Endothelial cell (in vitro differentiated cells): ENCODE measurements around the gene DBT. TPM values are rescaled to one million over a fixed set of nuclear protein-coding genes. Genes with fewer than 3 reads are reported as not detected.

Experiments used
- DNase-seq: peaks from one replicate; pipeline ENCODE4 v3.0.0; 2021; ENCODE audit warnings: low spot score
- H3K27ac Mint-ChIP-seq: one replicate; pipeline ENCODE4 v1.8.0; 2021; ENCODE audit warnings: mixed read lengths, inconsistent platforms; ENCODE audit not compliant: unreplicated experiment
- H3K27me3 Mint-ChIP-seq: one replicate; pipeline ENCODE4 v1.8.0; 2021; ENCODE audit warnings: mild to moderate bottlenecking, moderate library complexity, mixed read lengths, inconsistent platforms; ENCODE audit not compliant: unreplicated experiment
- H3K36me3 Mint-ChIP-seq: one replicate; pipeline ENCODE4 v1.8.0; 2021; ENCODE audit warnings: mild to moderate bottlenecking, low read depth, mixed read lengths, inconsistent platforms; ENCODE audit not compliant: unreplicated experiment
- H3K4me1 Mint-ChIP-seq: one replicate; pipeline ENCODE4 v1.8.0; 2021; ENCODE audit warnings: mild to moderate bottlenecking, mixed read lengths, inconsistent platforms; ENCODE audit not compliant: unreplicated experiment
- H3K4me3 Mint-ChIP-seq: one replicate; pipeline ENCODE4 v1.8.0; 2021; ENCODE audit warnings: mild to moderate bottlenecking, mixed read lengths, inconsistent platforms; ENCODE audit not compliant: unreplicated experiment
- H3K9me3 Mint-ChIP-seq: one replicate; pipeline ENCODE4 v1.8.0; 2021; ENCODE audit warnings: mixed read lengths, inconsistent platforms; ENCODE audit not compliant: unreplicated experiment
- CTCF ChIP-seq: fragments of 200-600 bp; sonication (generic); IDR thresholded peaks from one replicate; pipeline ENCODE4 v1.5.0; 2021; ENCODE audit warnings: antibody characterized with exemption; ENCODE audit not compliant: unreplicated experiment
- total RNA-seq: library from RNA; stranded (reverse); fragmentation: NEBNext Ultra II Directional; extraction: Animal tissue kit (Norgen Biotek cat#: 25700); gene quantifications from one replicate; pipeline ENCODE4 v1.2.1, GENCODE V29; 2021; ENCODE audit not compliant: unreplicated experiment

DBT gene
- total RNA-seq, 1 donor from 2014 or later: 8.7 TPM

GRCh38 chr1:100178091-100178490, 71.5 kb downstream of the DBT start, which contains the start of gene LRRC39:
TSS of gene LRRC39 (minus strand) at chr1:100178256. CDS start at chr1:100168516, 9,740 bp downstream.
- no peak for DNase-seq
- Mint-ChIP-seq H3K4me3 (no peak within 1 kb of the TSS), H3K9me3 (no peaks in the 10 kb centered on the region), H3K27me3 (peaks cover 2% of the 10 kb centered on the region), H3K4me1 (no peaks in the 10 kb centered on the region), H3K27ac (no peak within 1 kb of the TSS), H3K36me3 (no peaks in the 10 kb centered on the region)
- TF ChIP-seq CTCF: no peak

DNA sequence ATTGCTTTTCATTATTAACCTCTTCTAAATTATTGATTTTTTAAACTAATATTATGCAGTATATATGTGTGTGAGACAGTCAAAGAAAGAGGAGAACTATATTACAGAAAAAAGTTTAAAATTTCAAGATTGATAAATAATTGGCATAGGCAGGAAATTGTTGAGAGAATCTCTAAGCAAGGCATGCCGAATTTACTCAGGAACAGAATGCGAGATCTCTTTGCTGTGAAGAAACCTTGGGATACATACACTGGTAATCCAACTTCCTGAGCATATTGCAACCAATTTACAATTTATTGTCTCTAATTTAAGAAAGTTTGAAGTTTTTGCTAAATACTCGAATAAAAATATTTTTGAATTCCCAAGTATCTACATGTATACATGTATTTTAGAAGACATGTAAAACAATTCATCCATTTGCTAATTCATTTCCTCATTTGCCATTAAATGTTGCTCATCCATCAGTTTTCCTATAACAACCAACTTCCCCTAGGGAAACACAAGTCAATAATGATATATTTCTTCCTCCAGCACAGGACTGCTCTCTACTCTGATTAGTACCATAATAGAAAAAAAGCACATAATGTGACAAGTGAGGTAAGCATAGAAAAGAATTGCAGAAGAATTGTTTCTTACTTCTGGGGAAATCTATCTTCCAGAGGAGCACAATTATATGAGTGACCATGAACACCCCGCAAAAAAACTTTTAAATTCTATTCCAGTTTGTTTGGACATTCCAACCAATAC, 72.2 kb downstream of the DBT start:
- Mint-ChIP-seq H3K9me3 (no peaks in the 10 kb centered on the region), H3K27ac (no peak overlapping the region), H3K36me3 (no peaks in the 10 kb centered on the region)

DNA sequence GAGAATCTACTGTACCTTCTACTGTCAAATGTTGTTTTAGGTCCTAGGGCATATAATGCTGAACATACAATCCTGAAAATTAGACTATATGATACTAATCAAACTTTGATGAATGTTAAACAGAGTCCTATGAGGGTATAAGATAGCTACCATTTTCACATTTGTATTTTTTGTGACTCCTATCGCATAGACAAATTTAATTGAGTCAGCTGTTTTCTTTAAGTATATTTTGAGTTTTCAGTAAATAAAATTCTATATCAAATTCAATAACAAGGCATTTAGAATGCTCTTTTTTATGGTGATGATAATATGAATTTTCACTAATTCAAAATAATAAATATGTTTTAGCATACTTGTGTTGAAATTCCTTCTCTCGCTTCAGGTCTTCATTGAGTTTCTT, 81.6 kb downstream of the DBT start:
- no peak for DNase-seq
- Mint-ChIP-seq H3K27me3 (peaks cover 2% of the 10 kb centered on the region), H3K4me1 (no peaks in the 10 kb centered on the region), H3K4me3 (no peak overlapping the region), H3K36me3 (no peaks in the 10 kb centered on the region), H3K27ac (no peak overlapping the region), H3K9me3 (no peaks in the 10 kb centered on the region)
- no peak for TF ChIP-seq CTCF

More for the DNA sequence above, 72.2 kb downstream of the DBT start:
- no peak for DNase-seq
- TF ChIP-seq CTCF: no peak
- H3K4me1 Mint-ChIP-seq: no peaks in the 10 kb centered on the region
- peaks cover 2% of the 10 kb centered on the region for H3K27me3 Mint-ChIP-seq
- no peak overlapping the region for H3K4me3 Mint-ChIP-seq

- no peak overlapping the region for H3K27ac Mint-ChIP-seq
- no peaks in the 10 kb centered on the region for H3K36me3 Mint-ChIP-seq
- no peak overlapping the region for H3K4me3 Mint-ChIP-seq
- peaks cover 2% of the 10 kb centered on the region for H3K27me3 Mint-ChIP-seq
- TF ChIP-seq CTCF: no peak
- no peaks in the 10 kb centered on the region for H3K4me1 Mint-ChIP-seq
- no peaks in the 10 kb centered on the region for H3K9me3 Mint-ChIP-seq
- no peak for DNase-seq
Observed at GRCh38 chr1:100164702-100165101, 84.9 kb downstream of the DBT start.

DNA sequence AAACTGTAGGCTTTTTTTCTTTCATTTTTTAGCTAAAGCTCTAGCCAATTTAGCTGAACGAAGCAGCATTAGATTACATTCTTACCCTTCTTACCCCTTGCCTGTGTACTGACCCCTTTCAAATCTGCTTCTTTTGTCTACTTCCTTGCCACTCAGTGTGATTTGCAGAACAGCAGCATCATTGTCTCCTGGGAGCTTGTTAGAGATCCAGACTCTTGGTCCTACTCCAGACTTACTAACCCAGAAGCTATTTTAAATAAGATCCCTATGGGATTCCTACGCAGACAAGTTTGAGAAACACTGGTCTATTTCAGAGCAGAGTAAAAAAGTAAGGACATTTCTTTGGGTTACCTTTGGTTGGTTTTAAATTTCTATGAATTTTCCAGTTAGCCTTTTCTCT, 85.4 kb downstream of the DBT start:
- Mint-ChIP-seq H3K4me1 (no peaks in the 10 kb centered on the region), H3K9me3 (no peaks in the 10 kb centered on the region), H3K27me3 (peaks cover 2% of the 10 kb centered on the region), H3K27ac (no peak overlapping the region), H3K36me3 (no peaks in the 10 kb centered on the region), H3K4me3 (no peak overlapping the region)
- no peak for DNase-seq
- TF ChIP-seq CTCF: no peak
